HG02759 (cell line): ENCODE data around the gene CARM1.
"Not testable (repeated sequence)": the region's sequence is repeated elsewhere in the genome, so short reads cannot be mapped to it uniquely, and the experiment has no call there.

Source experiments
- ATAC-seq: cut with Tn5 transposase; IDR thresholded peaks from one replicate; pipeline ENCODE4 v1.9.1; 2021; ENCODE audit warnings: mild to moderate bottlenecking, moderate library complexity; ENCODE audit not compliant: unreplicated experiment

CARM1 gene

GRCh38 chr19:10872546-10873107 lies 1.3 kb downstream of the CARM1 start:
- ATAC-seq: no peak

GRCh38 chr19:10874024-10874423 lies 2.7 kb downstream of the CARM1 start:
- no peak for ATAC-seq

GRCh38 chr19:10876459-10877240 lies 5.3 kb downstream of the CARM1 start:
- ATAC-seq: peak; percentile 58

DNA sequence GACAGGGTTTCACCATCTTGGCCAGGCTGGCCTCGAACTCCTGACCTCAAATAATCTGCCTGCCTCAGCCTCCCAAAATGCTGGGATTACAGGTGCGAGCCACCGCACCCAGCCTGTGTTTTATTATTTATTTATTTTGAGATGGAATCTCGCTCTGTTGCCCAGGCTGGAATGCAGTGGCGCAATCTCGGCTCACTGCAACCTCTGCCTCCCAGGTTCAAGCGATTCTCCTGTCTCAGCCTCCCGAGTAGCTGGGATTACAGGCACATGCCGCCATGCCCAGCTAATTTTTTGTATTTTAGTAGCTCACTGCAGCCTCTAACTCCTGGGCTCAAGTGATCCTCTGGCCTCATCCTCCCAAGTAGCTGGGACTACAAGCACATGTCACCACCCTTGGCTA lies 6.3 kb downstream of the CARM1 start:
- ATAC-seq: not testable (repeated sequence)

DNA sequence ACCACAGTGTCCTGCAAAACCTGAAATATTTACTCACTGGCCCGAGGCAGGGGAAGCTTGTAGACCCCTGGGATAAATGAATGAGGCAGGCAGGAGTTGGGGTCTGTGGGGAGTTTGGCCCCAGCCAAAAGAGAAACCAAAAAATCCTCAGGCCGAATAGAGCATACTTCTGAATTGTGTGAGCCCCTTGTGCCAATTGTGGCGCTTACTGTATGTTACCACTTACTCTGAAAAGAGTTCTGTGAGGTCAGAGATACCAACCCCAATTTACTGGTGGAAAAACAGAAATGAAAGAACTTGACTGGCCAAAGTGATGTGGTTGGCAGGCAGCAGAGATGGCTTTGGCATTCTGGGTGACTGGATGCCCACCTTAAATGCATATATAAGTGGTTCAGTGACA lies 6.9 kb downstream of the CARM1 start:
- ATAC-seq: no peak

DNA sequence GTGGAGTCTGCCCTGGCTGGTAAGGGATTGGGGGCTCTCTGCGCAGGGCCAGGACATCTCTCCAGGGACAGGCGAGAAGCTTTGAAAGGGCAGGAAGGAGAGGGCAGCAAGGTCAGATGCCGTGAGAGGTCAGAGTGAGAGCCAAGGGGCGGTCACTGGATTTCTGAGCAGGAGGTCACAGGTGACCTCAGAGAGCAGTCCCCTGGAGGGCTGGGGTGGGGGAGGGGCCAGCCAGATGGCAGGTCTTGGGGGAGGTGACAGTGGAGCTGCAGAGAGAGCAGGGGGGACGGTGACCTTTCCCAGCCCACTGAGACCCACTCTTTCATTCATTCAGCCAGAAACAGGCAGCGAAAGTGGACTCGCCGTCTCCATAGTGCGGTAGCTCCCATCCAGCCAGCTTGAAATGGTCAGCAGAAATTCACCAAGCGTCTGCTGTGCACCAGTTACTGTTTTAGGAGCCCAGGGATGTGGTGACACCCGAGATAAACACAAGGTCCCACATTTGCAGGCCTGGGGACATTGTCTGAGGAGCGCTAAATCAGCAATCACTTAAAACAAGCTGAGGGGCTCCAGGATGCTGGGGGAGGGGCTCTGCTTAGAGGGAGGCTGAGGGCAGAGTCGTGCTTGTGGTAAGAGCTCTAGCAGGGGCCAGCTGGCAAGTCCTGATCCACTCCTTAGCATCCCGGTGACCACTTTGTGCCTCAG lies 10.2 kb downstream of the CARM1 start:
- ATAC-seq: no peak

GRCh38 chr19:10882108-10882457 lies 10.7 kb downstream of the CARM1 start:
- ATAC-seq: no peak

- no peak for ATAC-seq
Observed at GRCh38 chr19:10884274-10884673, 12.9 kb downstream of the CARM1 start.

GRCh38 chr19:10885201-10886169 lies 14.1 kb downstream of the CARM1 start:
- ATAC-seq: no peak

- no peak for ATAC-seq
Observed at GRCh38 chr19:10887616-10888367, 16.4 kb downstream of the CARM1 start.

GRCh38 chr19:10888421-10888866 lies 17.1 kb downstream of the CARM1 start:
- no peak for ATAC-seq

DNA sequence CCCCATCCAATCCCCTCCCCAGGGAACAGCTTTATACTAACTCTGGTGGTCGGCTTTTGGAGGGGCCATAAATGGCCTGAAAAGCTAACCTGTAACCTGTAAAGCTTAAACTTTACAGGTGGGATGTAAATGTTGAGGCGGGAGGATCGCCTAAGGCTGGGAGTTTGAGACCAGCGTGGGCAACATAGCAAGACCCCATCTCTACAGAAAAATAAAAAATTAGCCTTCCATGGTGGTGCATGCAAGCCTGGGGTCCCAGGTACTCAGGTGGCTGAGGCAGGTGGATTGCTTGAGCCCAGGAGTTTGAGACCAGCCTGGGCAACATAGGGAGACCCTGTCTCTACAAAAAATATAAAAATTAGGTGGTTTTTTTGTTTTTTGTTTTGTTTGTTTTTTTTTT lies 18.5 kb downstream of the CARM1 start:
- no peak for ATAC-seq

DNA sequence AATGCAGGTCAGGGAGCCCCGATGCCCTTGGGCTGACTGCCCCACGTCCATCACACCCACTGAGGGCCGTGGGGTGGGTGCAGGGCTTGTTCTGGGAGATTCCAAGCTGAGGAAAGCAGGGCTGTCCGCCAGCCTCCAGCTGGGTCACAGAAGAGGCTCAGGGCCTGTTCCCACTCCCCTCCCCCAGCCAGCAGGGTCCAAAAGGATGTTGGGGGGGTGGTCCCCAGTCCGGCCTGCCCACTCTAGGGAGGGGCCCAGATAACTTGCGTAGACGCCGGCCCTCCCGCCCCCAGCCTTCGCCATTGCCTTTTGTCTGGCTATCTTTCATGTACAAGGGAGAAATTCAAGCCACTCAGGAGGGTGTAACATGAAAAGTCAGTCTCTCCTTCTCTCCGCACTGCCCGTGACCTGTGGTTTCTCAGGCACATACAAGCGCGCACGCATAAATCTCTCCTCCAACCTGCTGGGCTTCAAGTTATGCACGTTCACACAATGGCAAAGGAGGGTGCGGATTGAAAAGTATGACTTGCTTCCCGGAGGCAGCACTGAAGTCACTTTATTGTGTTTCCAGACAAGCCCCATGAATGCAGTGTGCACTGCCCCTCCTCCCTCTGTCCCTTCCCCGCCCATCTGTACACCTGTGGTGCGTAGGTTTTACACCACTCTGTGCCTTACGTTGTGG lies 20.2 kb downstream of the CARM1 start:
- ATAC-seq: no peak

- ATAC-seq: no peak
Observed at GRCh38 chr19:10892256-10892655, 20.9 kb downstream of the CARM1 start.

DNA sequence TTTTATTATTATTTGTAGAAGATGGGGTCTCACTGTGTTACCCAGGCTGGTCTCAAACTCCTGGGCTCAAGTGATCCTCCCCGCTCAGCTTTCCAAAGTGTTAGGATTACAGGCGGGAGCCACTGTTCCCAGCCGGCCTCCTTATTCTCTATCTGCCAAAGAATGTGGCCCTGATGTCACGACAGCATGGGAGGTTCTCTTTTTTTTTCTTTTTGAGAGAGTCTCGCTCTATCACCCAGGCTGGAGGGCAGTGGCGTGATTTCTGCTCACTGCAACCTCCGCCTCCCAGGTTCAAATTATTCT lies 23.5 kb downstream of the CARM1 start:
- ATAC-seq: no peak

DNA sequence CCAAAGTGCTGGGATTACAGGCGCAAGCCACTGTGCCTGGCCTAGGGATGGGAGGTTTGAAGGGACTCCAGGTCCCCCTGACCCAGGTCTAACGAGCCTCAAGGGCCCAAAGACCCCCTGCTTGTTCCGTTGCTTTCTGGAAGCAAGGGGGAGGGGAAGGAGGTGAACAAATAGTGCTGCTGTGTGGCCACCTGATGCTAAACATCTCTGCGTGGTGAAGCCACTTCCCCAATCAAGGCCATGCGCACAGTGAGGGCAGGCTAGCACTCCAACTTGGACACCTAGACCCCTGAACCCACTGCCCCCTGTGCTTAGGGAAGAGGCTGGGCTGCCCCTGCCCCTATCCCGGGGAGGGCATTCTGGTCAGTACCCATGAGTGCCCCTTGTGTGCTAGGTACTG lies 24.0 kb downstream of the CARM1 start:
- no peak for ATAC-seq

- ATAC-seq: no peak
Observed at GRCh38 chr19:10895920-10896319, 24.6 kb downstream of the CARM1 start.

DNA sequence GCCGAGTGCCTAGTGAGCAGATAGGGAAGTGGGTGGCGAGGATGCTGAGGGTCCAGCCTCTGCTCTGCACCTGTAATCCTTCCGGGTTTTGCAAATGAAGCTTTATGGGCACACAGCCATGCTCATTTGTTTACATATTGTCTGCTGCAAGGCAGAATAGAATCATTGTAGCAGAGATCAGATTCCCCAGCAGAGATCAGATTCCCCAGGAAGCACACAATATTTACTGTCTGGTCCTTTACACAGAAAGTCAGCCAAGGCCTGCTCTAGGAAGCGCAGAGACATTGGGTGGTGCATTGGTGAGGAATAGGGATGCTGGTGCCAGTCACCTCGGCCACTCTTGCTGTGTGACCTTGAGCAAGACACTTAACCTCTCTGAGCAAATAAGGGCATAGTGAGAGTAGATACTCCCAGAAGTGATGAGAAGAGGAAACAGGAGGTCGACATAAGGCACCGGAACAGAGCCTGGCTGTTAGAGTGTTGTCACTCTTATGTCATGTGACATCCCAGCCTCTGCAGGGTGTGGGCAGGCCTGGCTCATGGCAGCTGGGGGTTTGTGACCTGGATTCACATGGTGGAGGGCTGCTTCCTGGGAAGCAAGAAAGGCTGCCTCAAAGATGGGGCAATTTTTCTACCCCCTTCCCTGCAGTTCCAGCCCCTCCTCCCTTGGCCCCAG lies 25.6 kb downstream of the CARM1 start:
- no peak for ATAC-seq

DNA sequence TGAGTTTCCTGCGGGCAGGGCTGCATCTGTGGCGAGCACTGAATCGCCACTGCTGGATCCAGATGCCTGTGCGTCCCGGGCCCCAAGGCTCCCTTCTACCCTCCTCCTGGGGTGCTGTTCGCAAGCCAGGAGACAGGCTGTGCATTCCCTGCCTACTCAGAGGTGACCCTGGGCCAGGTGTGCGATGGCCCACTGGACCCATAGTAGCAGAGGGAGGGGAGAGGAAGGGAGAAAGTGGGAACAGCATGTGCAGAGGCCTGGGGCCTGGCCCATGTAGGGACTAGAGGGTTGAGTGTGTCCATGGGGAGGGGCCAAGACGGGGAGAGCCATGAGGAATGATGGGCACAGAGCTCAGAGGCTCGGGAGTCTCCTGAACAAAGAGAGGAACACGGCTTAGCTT lies 27.3 kb downstream of the CARM1 start:
- ATAC-seq: no peak
